GM06990 (cell line): ENCODE data around the gene FAM98B.

ENCODE experiments used
- DNase-seq: peaks from one replicate; pipeline ENCODE4 v3.0.0-alpha.2; 2011; ENCODE audit not compliant: insufficient read length; ENCODE audit errors: extremely low read depth
- H3K27me3 ChIP-seq: replicated peaks from 2 replicates; pipeline ENCODE4 v1.6.0; 2011; ENCODE audit warnings: low read length; ENCODE audit not compliant: control insufficient read depth, insufficient read depth
- H3K36me3 ChIP-seq: 2 replicates; pipeline ENCODE4 v1.5.1; 2011; ENCODE audit warnings: low read length; ENCODE audit not compliant: control insufficient read depth, insufficient read depth
- H3K4me3 ChIP-seq: replicated peaks from 2 replicates; pipeline ENCODE4 v1.5.1; 2011; ENCODE audit warnings: low read depth, mild to moderate bottlenecking, control low read depth, low read length
- CTCF ChIP-seq: IDR thresholded peaks from 2 replicates; pipeline ENCODE4 v1.5.1; 2011; ENCODE audit warnings: low read length, control low read depth, mild to moderate bottlenecking, inconsistent platforms; ENCODE audit not compliant: insufficient read depth, poor library complexity, severe bottlenecking

Gene FAM98B

GRCh38 chr15:38533926-38534325 lies 80.0 kb downstream of the FAM98B start:
- Histone ChIP-seq H3K27me3 (no peaks in the 10 kb centered on the region), H3K4me3 (no peak overlapping the region), H3K36me3 (no peaks in the 10 kb centered on the region; the same call in 1 of the 2 replicates)
- no peak for DNase-seq
- no peak for TF ChIP-seq CTCF

- no peak for TF ChIP-seq CTCF
- H3K36me3 ChIP-seq: no peaks in the 10 kb centered on the region; the same call in 1 of the 2 replicates
- no peaks in the 10 kb centered on the region for H3K27me3 ChIP-seq
- no peak for DNase-seq
- H3K4me3 ChIP-seq: no peak overlapping the region
Observed at GRCh38 chr15:38534691-38535090, 80.8 kb downstream of the FAM98B start.

- DNase-seq: no peak
- TF ChIP-seq CTCF: no peak
Observed at GRCh38 chr15:38535491-38536200, 81.7 kb downstream of the FAM98B start.

DNA sequence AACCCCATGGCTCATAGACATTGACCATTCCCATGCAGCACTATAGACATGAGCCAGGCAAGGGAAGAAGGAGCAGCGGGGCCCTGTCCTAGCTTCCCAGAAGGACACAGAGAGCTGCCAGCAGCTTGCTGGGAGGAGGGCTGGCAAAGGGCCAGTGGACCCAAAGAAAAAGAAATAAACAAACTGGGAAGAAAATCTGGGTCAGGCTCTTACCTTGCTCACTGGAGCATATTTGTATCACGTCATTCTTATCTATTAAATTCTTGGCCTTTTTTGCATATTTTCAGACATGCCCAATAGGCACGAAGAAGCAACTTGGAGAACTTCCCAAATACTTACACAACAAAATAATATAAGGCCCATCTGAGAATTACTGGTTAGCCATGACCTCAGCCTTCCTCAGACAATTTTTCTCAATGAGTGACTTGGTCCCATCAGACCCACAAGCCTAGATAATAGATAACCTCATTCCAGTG lies 82.3 kb downstream of the FAM98B start:
- Histone ChIP-seq H3K36me3 (no peaks in the 10 kb centered on the region; the same call in 1 of the 2 replicates), H3K27me3 (no peaks in the 10 kb centered on the region), H3K4me3 (no peak overlapping the region)
- DNase-seq: no peak
- TF ChIP-seq CTCF: no peak

More at GRCh38 chr15:38535491-38536200, 81.7 kb downstream of the FAM98B start:
- Histone ChIP-seq H3K27me3 (no peaks in the 10 kb centered on the region), H3K4me3 (no peak overlapping the region), H3K36me3 (no peaks in the 10 kb centered on the region; the same call in 1 of the 2 replicates)
